ENCODE data around the gene ERBB2. TPM values are rescaled to one million over a fixed set of nuclear protein-coding genes. Genes with fewer than 3 reads are reported as not detected.

The ERBB2 gene
- total and polyA plus RNA-seq, 2 of the 8 experiments (the other 6 are each of a cell fraction or from before 2014, with no cell fraction given), result 183 to 394 TPM

GRCh38 chr17:39754161-39754957, 54.5 kb downstream of the ERBB2 start (continued):
- no peak for TF ChIP-seq NANOG (IDR thresholded peaks at IDR 0.05; ENCODE audit: insufficient read depth, low read depth, low read length, poor library complexity, severe bottlenecking)
- no peak for TF ChIP-seq BCL11A (IDR thresholded peaks at IDR 0.05; ENCODE audit: low read depth in 2 of 2, low read length in 2 of 2)
- TF ChIP-seq RFX5 (IDR thresholded peaks at IDR 0.05; ENCODE audit: borderline replicate concordance, low read depth, low read length), result no peak
- TF ChIP-seq GTF2F1 (IDR thresholded peaks at IDR 0.05; ENCODE audit: borderline replicate concordance, low read depth, low read length), result no peak
- TF ChIP-seq FOSL1 (IDR thresholded peaks at IDR 0.05; ENCODE audit: insufficient read depth, low read depth, low read length), result no peak
- no peak for TF ChIP-seq ATF3 (IDR thresholded peaks at IDR 0.05; ENCODE audit: insufficient read depth, low read depth, low read length)
- TF ChIP-seq POU5F1 (IDR thresholded peaks at IDR 0.05; ENCODE audit: low read depth, low read length), result no peak
- no peak for TF ChIP-seq SRF (IDR thresholded peaks at IDR 0.05; ENCODE audit: low read depth, low read length)
- TF ChIP-seq SP4 (IDR thresholded peaks at IDR 0.05; ENCODE audit: low read length), result no peak
- TF ChIP-seq RNF2 (IDR thresholded peaks at IDR 0.05; ENCODE audit: borderline replicate concordance, low read depth, low read length, missing control alignments, poor library complexity, severe bottlenecking), result no peak
- no peak for TF ChIP-seq SP2 (IDR thresholded peaks at IDR 0.05; ENCODE audit: low read length)
- TF ChIP-seq POLR2A (IDR thresholded peaks at IDR 0.05; ENCODE audit: control extremely low read depth in 1 of 2, low read depth in 2 of 2, low read length in 2 of 2), result 0 out of 3 replicates have a peak, but pooled peaks of 1 of the 2 experiments have one; percentile 32
- 0 out of 4 replicates have a peak, but pooled peaks of 1 of the 2 experiments have one; percentile 39 for TF ChIP-seq HDAC2 (IDR thresholded peaks at IDR 0.05; ENCODE audit: borderline replicate concordance in 1 of 2, low read depth in 2 of 2, low read length in 2 of 2)
- no peak for TF ChIP-seq ATF2 (IDR thresholded peaks at IDR 0.05; ENCODE audit: low read length)
- peak; percentile 19; the same call in 1 of the 2 replicates for TF ChIP-seq EGR1 (IDR thresholded peaks at IDR 0.05; ENCODE audit: borderline replicate concordance, low read depth, low read length)
- no peak for TF ChIP-seq KDM1A (IDR thresholded peaks at IDR 0.05; ENCODE audit: borderline replicate concordance, low read length)
- TF ChIP-seq CHD2 (IDR thresholded peaks at IDR 0.05; ENCODE audit: low read length), result no peak
- no peak for TF ChIP-seq RBBP5 (IDR thresholded peaks at IDR 0.05; ENCODE audit: borderline replicate concordance, low read depth, low read length)
- TF ChIP-seq JUN (IDR thresholded peaks at IDR 0.05; ENCODE audit: low read depth, low read length), result no peak
- TF ChIP-seq MAFK (IDR thresholded peaks at IDR 0.05; ENCODE audit: low read depth, low read length), result no peak
- peak; percentile 89 to 92 for TF ChIP-seq RAD21 (IDR thresholded peaks at IDR 0.05 in 1 of 2, conservative IDR thresholded peaks at IDR 0.05 in 1 of 2; ENCODE audit: low read depth in 2 of 2, low read length in 2 of 2)
